ENCODE results near the gene TBCA.
"Not testable (repeated sequence)": the region's sequence is repeated elsewhere in the genome, so short reads cannot be mapped to it uniquely, and the experiment has no call there.

The TBCA gene

GRCh38 chr5:77709993-77710685, 66.0 kb downstream of the TBCA start:
- Mint-ChIP-seq H3K4me3 (no peak overlapping the region), H3K36me3 (ENCODE audit: low read depth) (peaks cover 37% of the 10 kb centered on the region), H3K27ac (no peak overlapping the region), H3K4me1 (ENCODE audit: low read depth) (peaks cover 6% of the 10 kb centered on the region), H3K27me3 (no peaks in the 10 kb centered on the region), H3K9me3 (no peaks in the 10 kb centered on the region)
- intact Hi-C loops (cut with micrococcal nuclease): no loop called here

GRCh38 chr5:77709340-77709739, 66.8 kb downstream of the TBCA start:
- no peaks in the 10 kb centered on the region for H3K9me3 Mint-ChIP-seq
- intact Hi-C loops (cut with micrococcal nuclease): no loop called here
- no peaks in the 10 kb centered on the region for H3K27me3 Mint-ChIP-seq
- no peak overlapping the region for H3K4me3 Mint-ChIP-seq
- H3K4me1 Mint-ChIP-seq (ENCODE audit: low read depth): peaks cover 6% of the 10 kb centered on the region
- no peak overlapping the region for H3K27ac Mint-ChIP-seq
- peaks cover 45% of the 10 kb centered on the region for H3K36me3 Mint-ChIP-seq (ENCODE audit: low read depth)

GRCh38 chr5:77707791-77708190, 68.3 kb downstream of the TBCA start:
- Mint-ChIP-seq H3K27ac (no peak overlapping the region), H3K27me3 (no peaks in the 10 kb centered on the region), H3K36me3 (ENCODE audit: low read depth) (peaks cover 60% of the 10 kb centered on the region), H3K4me1 (ENCODE audit: low read depth) (peaks cover 6% of the 10 kb centered on the region), H3K9me3 (no peaks in the 10 kb centered on the region), H3K4me3 (no peak overlapping the region)
- intact Hi-C loops (cut with micrococcal nuclease): no loop called here

DNA sequence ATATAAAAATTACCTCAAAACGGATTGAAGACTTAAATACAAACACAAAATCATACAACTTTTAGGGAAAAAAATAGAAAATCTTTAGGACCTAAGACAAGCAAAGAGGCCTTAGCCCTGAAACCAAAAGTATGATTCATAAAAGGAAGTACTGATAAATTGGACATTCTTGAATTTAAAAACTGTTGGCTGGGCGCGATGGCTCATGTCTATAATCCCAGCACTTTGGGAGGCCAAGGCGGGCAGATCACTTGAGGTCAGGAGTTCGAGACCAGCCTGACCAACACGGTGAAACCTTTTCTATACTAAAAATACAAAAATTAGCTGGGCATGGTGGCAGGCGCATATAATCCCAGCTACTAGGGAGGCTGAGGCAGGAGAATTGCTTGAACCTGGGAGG, 76.6 kb downstream of the TBCA start:
- H3K27me3 Mint-ChIP-seq; H3K27ac Mint-ChIP-seq; intact Hi-C loops (cut with micrococcal nuclease); H3K4me3 Mint-ChIP-seq; H3K9me3 Mint-ChIP-seq; H3K4me1 Mint-ChIP-seq (ENCODE audit: low read depth): not testable (repeated sequence)
- H3K36me3 Mint-ChIP-seq (ENCODE audit: low read depth): peaks cover 79% of the 10 kb centered on the region

DNA sequence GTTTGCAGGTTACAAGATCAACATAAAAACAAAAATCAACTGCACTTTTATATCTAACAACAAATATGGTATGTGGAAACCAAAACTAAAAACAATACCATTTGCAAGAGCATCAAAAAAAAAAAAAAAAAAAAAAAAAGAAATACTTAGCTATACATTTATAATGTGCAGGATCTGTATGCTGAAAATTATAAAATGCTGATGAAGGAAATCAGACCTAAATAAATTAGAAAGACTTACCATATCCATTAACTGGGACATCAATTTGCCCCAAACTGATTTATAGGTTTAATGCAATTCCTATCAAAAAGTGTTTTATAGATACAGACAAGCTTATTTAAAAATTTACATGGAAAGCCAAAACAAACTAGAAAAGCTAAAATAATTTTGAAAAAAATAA, 77.2 kb downstream of the TBCA start:
- intact Hi-C loops (cut with micrococcal nuclease): no loop called here
- H3K27ac Mint-ChIP-seq: no peak overlapping the region
- H3K9me3 Mint-ChIP-seq: no peaks in the 10 kb centered on the region
- H3K4me3 Mint-ChIP-seq: no peak overlapping the region
- H3K4me1 Mint-ChIP-seq (ENCODE audit: low read depth): no peaks in the 10 kb centered on the region
- no peaks in the 10 kb centered on the region for H3K27me3 Mint-ChIP-seq
- H3K36me3 Mint-ChIP-seq (ENCODE audit: low read depth): peaks cover 73% of the 10 kb centered on the region

- Mint-ChIP-seq H3K4me3 (no peak overlapping the region), H3K4me1 (ENCODE audit: low read depth) (no peaks in the 10 kb centered on the region), H3K27me3 (no peaks in the 10 kb centered on the region), H3K27ac (no peak overlapping the region), H3K9me3 (no peaks in the 10 kb centered on the region), H3K36me3 (ENCODE audit: low read depth) (peaks cover 62% of the 10 kb centered on the region)
- intact Hi-C loops (cut with micrococcal nuclease): no loop called here
Measured at GRCh38 chr5:77697692-77698091, 78.4 kb downstream of the TBCA start.

DNA sequence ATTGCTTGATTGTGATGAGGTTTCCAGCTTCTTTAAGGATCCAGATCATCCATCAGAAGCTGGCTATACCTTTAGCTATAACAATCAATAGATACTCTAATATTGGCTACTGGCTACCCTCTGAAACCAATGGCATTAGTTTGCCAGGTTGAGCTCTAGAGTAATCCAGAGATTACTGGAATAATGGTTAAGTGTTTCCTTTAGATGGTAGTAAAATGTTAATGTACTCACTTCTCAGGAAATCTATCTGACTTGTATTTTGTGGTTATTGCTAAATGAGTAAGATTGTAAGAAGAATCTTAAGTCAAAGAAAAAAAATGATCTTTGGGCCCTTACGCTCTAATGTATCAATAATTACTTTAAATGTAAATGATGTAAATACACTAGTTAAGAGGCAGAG, 80.0 kb downstream of the TBCA start:
- H3K9me3 Mint-ChIP-seq: no peaks in the 10 kb centered on the region
- H3K4me1 Mint-ChIP-seq (ENCODE audit: low read depth): no peaks in the 10 kb centered on the region
- H3K36me3 Mint-ChIP-seq (ENCODE audit: low read depth): peaks cover 62% of the 10 kb centered on the region
- intact Hi-C loops (cut with micrococcal nuclease): no loop called here
- no peak overlapping the region for H3K4me3 Mint-ChIP-seq
- no peaks in the 10 kb centered on the region for H3K27me3 Mint-ChIP-seq
- H3K27ac Mint-ChIP-seq: no peak overlapping the region

GRCh38 chr5:77693913-77694312, 82.2 kb downstream of the TBCA start:
- peaks cover 54% of the 10 kb centered on the region for H3K36me3 Mint-ChIP-seq (ENCODE audit: low read depth)
- H3K9me3 Mint-ChIP-seq: no peaks in the 10 kb centered on the region
- H3K27ac Mint-ChIP-seq: no peak overlapping the region
- no peaks in the 10 kb centered on the region for H3K4me1 Mint-ChIP-seq (ENCODE audit: low read depth)
- no peaks in the 10 kb centered on the region for H3K27me3 Mint-ChIP-seq
- H3K4me3 Mint-ChIP-seq: no peak overlapping the region
- intact Hi-C loops (cut with micrococcal nuclease): no loop called here

- intact Hi-C loops (cut with micrococcal nuclease): no loop called here
- no peaks in the 10 kb centered on the region for H3K27me3 Mint-ChIP-seq
- H3K4me3 Mint-ChIP-seq: no peak overlapping the region
- peaks cover 6% of the 10 kb centered on the region for H3K9me3 Mint-ChIP-seq
- no peaks in the 10 kb centered on the region for H3K36me3 Mint-ChIP-seq (ENCODE audit: low read depth)
- no peak overlapping the region for H3K27ac Mint-ChIP-seq
- peaks cover 6% of the 10 kb centered on the region for H3K4me1 Mint-ChIP-seq (ENCODE audit: low read depth)
Measured at GRCh38 chr5:77683171-77683732, 92.9 kb downstream of the TBCA start.

GRCh38 chr5:77670526-77670925, 105.6 kb downstream of the TBCA start:
- H3K4me1 Mint-ChIP-seq (ENCODE audit: low read depth): no peaks in the 10 kb centered on the region
- no peak overlapping the region for H3K27ac Mint-ChIP-seq
- intact Hi-C loops (cut with micrococcal nuclease): no loop called here
- H3K9me3 Mint-ChIP-seq: peaks cover 4% of the 10 kb centered on the region
- no peak overlapping the region for H3K4me3 Mint-ChIP-seq
- H3K27me3 Mint-ChIP-seq: peaks cover 2% of the 10 kb centered on the region
- H3K36me3 Mint-ChIP-seq (ENCODE audit: low read depth): no peaks in the 10 kb centered on the region

GRCh38 chr5:77669677-77670076, 106.5 kb downstream of the TBCA start:
- H3K4me3 Mint-ChIP-seq: no peak overlapping the region
- intact Hi-C loops (cut with micrococcal nuclease): no loop called here
- no peaks in the 10 kb centered on the region for H3K36me3 Mint-ChIP-seq (ENCODE audit: low read depth)
- H3K27me3 Mint-ChIP-seq: peaks cover 2% of the 10 kb centered on the region
- no peaks in the 10 kb centered on the region for H3K9me3 Mint-ChIP-seq
- H3K4me1 Mint-ChIP-seq (ENCODE audit: low read depth): no peaks in the 10 kb centered on the region
- H3K27ac Mint-ChIP-seq: no peak overlapping the region

DNA sequence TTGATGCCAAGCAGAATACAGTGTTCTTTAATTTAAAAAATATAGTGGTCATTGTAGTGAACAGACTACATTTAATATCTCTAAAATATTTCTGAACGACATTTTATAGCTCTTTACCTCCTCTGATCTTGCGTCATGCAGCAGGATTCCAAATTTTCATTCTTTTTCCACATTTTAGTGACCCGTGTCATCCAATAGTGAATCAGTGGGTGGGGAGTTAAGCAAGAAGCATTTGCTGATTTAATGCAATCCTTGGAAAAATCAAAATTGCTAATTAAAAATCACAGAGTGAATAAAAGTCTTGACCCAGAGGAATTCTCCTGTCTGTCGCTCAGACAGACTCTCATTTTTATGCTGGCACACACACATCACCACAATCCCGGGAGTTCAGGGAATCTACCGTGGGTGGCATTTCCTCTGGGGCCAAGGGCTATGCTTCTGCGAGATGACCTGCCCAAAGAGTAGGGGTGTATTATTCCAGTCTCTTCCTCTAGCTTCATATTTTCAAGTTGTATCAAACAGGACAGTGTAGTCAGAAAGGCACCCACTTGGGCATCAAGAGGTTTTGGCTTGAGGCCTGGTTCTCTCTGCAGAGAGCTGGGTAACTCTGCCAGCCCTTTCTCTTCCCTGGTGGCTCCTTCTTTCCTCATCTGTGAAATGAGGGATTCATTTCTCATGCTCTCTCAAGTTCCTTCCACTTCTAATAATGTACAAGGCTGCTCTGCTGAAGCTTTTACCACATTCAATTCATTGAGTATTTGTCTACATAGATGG, 112.9 kb downstream of the TBCA start:
- Mint-ChIP-seq H3K27ac (no peak overlapping the region), H3K36me3 (ENCODE audit: low read depth) (no peaks in the 10 kb centered on the region), H3K9me3 (no peaks in the 10 kb centered on the region), H3K4me1 (ENCODE audit: low read depth) (no peaks in the 10 kb centered on the region), H3K4me3 (no peak overlapping the region), H3K27me3 (peaks cover 13% of the 10 kb centered on the region)
- intact Hi-C loops (cut with micrococcal nuclease): no loop called here

- intact Hi-C loops (cut with micrococcal nuclease): no loop called here
- H3K9me3 Mint-ChIP-seq: no peaks in the 10 kb centered on the region
- H3K27ac Mint-ChIP-seq: no peak overlapping the region
- H3K36me3 Mint-ChIP-seq (ENCODE audit: low read depth): no peaks in the 10 kb centered on the region
- H3K27me3 Mint-ChIP-seq: peaks cover 17% of the 10 kb centered on the region
- no peak overlapping the region for H3K4me3 Mint-ChIP-seq
- H3K4me1 Mint-ChIP-seq (ENCODE audit: low read depth): no peaks in the 10 kb centered on the region
Measured at GRCh38 chr5:77662635-77663034, 113.5 kb downstream of the TBCA start.

- Mint-ChIP-seq H3K4me1 (ENCODE audit: low read depth) (no peaks in the 10 kb centered on the region), H3K9me3 (no peaks in the 10 kb centered on the region), H3K4me3 (no peak overlapping the region), H3K27ac (no peak overlapping the region), H3K36me3 (ENCODE audit: low read depth) (no peaks in the 10 kb centered on the region), H3K27me3 (peaks cover 35% of the 10 kb centered on the region)
- intact Hi-C loops (cut with micrococcal nuclease): no loop called here
Measured at GRCh38 chr5:77658662-77659061, 117.5 kb downstream of the TBCA start.

All from dendritic cell treated with granulocyte-macrophage colony-stimulating factor and Interleukin-4, amounts not matched to agents 40 ng/mL and 50 ng/mL, for 4 days (primary cell).